VCaP (cell line): ENCODE results near the gene KIRREL2.

Experiments
- H3K27ac ChIP-seq: fragments of 450-650 bp; 2 replicates; pipeline ENCODE4 v1.5.1; 2017
- CTCF ChIP-seq: fragments of 450-650 bp; conservative IDR thresholded peaks from 2 replicates; pipeline ENCODE4 v1.5.1; 2017; ENCODE audit warnings: mild to moderate bottlenecking, moderate library complexity

KIRREL2 gene

GRCh38 chr19:35895911-35896642 is 39.4 kb downstream of the KIRREL2 start:
- no peak overlapping the region for H3K27ac ChIP-seq
- no peak for TF ChIP-seq CTCF

- no peak for TF ChIP-seq CTCF
- peak overlapping the region; percentile 2; the same call in 1 of the 2 replicates for H3K27ac ChIP-seq
These were observed 39.9 kb downstream of the KIRREL2 start for GRCh38 chr19:35896643-35897040.

- peak overlapping the region; percentile 91 for H3K27ac ChIP-seq
- no peak for TF ChIP-seq CTCF
These were observed 41.2 kb downstream of the KIRREL2 start for GRCh38 chr19:35897706-35898451.

- TF ChIP-seq CTCF = no peak
- H3K27ac ChIP-seq = peak overlapping the region; percentile 91
These were observed 41.7 kb downstream of the KIRREL2 start for GRCh38 chr19:35898499-35898809.

GRCh38 chr19:35899547-35900214 is 43.0 kb downstream of the KIRREL2 start:
- H3K27ac ChIP-seq = peak overlapping the region; percentile 91
- no peak for TF ChIP-seq CTCF

- peak overlapping the region; percentile 91 for H3K27ac ChIP-seq
- no peak for TF ChIP-seq CTCF
These were observed 44.4 kb downstream of the KIRREL2 start for GRCh38 chr19:35901055-35901644.
